ENCODE data around the gene CYLC2.

CYLC2 gene

GRCh38 chr9:102995033-102995432 is at the start of gene CYLC2:
Gene CYLC2, plus strand, starts transcription at chr9:102995333. Its CDS starts 48 bp downstream, at chr9:102995381.
- H3K27me3 Mint-ChIP-seq (ENCODE audit: low read depth): no peaks in the 10 kb centered on the region
- no peak within 1 kb of the TSS for H3K27ac Mint-ChIP-seq
- no peaks in the 10 kb centered on the region for H3K9me3 Mint-ChIP-seq
- H3K36me3 Mint-ChIP-seq (ENCODE audit: low read depth): no peaks in the 10 kb centered on the region
- no peaks in the 10 kb centered on the region for H3K4me1 Mint-ChIP-seq (ENCODE audit: low read depth)
- no peak within 1 kb of the TSS for H3K4me3 Mint-ChIP-seq

DNA sequence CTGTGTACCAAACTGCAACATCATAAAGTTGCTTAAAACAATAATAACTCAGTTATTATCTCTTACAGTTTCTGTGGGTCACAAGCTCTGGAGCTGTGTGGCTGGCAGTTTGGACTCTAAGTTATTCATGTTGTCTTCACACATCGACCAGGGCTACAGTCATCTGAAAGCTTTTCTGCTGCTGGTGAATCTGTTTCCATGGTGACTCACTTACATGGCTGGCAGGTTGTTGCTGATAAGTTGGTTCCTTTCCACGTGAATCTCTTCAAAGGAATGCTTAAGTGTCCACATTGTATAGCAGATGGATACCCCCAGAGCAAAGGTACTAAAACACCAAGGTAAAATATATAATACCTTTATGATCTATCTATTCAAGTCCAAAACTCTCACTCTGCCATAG is 44.8 kb upstream of the CYLC2 start:
- no peaks in the 10 kb centered on the region for H3K36me3 Mint-ChIP-seq (ENCODE audit: low read depth)
- no peak overlapping the region for H3K4me3 Mint-ChIP-seq

DNA sequence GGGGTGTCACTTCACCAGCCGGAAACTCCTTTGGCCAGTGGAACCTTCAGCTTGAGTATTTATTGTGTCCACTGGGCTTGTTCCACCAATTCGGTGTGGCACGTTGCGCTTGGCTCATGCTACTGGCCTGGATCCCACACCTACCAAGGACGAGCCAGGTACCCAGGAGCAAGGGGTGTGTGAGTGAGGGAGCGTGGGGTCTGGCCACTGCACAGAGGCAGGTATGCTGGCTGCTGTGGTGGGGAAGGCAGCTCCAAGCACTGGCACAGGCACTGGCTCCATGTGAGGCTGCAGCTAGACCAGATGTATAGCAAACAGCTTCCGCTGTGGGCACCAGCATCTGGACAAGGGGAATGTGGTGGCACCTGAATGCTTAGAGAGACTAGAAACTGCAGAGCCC is 28.1 kb upstream of the CYLC2 start:
- no peaks in the 10 kb centered on the region for H3K36me3 Mint-ChIP-seq (ENCODE audit: low read depth)
- no peaks in the 10 kb centered on the region for H3K27me3 Mint-ChIP-seq (ENCODE audit: low read depth)
- H3K9me3 Mint-ChIP-seq: peaks cover 25% of the 10 kb centered on the region
- H3K4me3 Mint-ChIP-seq: no peak overlapping the region
- H3K4me1 Mint-ChIP-seq (ENCODE audit: low read depth): no peaks in the 10 kb centered on the region
- no peak overlapping the region for H3K27ac Mint-ChIP-seq

More for the DNA sequence above, 44.8 kb upstream of the CYLC2 start:
- no peak overlapping the region for H3K27ac Mint-ChIP-seq
- H3K9me3 Mint-ChIP-seq: peaks cover 10% of the 10 kb centered on the region
- no peaks in the 10 kb centered on the region for H3K4me1 Mint-ChIP-seq (ENCODE audit: low read depth)
- H3K27me3 Mint-ChIP-seq (ENCODE audit: low read depth): no peaks in the 10 kb centered on the region

DNA sequence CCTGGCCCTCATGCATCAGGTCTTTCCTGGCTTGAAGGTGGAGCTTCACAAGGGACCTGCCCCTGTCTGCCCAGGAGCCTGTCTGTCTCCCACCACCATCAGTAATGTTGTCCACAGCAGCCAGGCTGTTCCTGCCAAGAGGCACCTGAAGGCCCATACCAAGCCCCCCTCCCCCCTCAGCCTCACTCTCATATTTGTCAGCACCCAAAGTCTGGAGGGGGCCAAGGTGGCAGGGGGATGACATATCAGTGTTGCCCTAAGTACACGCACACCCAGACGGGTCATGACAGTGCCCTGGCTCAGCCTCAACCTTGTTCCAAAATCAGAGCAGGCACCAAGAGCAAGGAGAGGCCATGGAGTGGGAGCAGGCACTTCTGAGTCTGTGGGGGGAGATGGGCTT is 27.2 kb upstream of the CYLC2 start:
- Mint-ChIP-seq H3K27ac (no peak overlapping the region), H3K9me3 (peaks cover 26% of the 10 kb centered on the region), H3K27me3 (ENCODE audit: low read depth) (no peaks in the 10 kb centered on the region), H3K4me3 (no peak overlapping the region), H3K4me1 (ENCODE audit: low read depth) (no peaks in the 10 kb centered on the region), H3K36me3 (ENCODE audit: low read depth) (no peaks in the 10 kb centered on the region)

GRCh38 chr9:102972780-102973179 is 22.4 kb upstream of the CYLC2 start:
- Mint-ChIP-seq H3K27ac (no peak overlapping the region), H3K4me3 (no peak overlapping the region), H3K9me3 (peaks cover 30% of the 10 kb centered on the region), H3K27me3 (ENCODE audit: low read depth) (no peaks in the 10 kb centered on the region), H3K4me1 (ENCODE audit: low read depth) (no peaks in the 10 kb centered on the region), H3K36me3 (ENCODE audit: low read depth) (no peaks in the 10 kb centered on the region)

GRCh38 chr9:102974530-102974929 is 20.6 kb upstream of the CYLC2 start:
- Mint-ChIP-seq H3K4me1 (ENCODE audit: low read depth) (no peaks in the 10 kb centered on the region), H3K27ac (no peak overlapping the region), H3K36me3 (ENCODE audit: low read depth) (no peaks in the 10 kb centered on the region), H3K9me3 (peaks cover 21% of the 10 kb centered on the region), H3K4me3 (no peak overlapping the region), H3K27me3 (ENCODE audit: low read depth) (no peaks in the 10 kb centered on the region)

- peaks cover 19% of the 10 kb centered on the region for H3K9me3 Mint-ChIP-seq
- no peaks in the 10 kb centered on the region for H3K27me3 Mint-ChIP-seq (ENCODE audit: low read depth)
- H3K27ac Mint-ChIP-seq: no peak overlapping the region
- no peak overlapping the region for H3K4me3 Mint-ChIP-seq
- no peaks in the 10 kb centered on the region for H3K4me1 Mint-ChIP-seq (ENCODE audit: low read depth)
- no peaks in the 10 kb centered on the region for H3K36me3 Mint-ChIP-seq (ENCODE audit: low read depth)
Observed at GRCh38 chr9:102975251-102975650, 19.9 kb upstream of the CYLC2 start.

GRCh38 chr9:102985162-102985895 is 9.8 kb upstream of the CYLC2 start:
- no peaks in the 10 kb centered on the region for H3K27me3 Mint-ChIP-seq (ENCODE audit: low read depth)
- H3K27ac Mint-ChIP-seq: no peak overlapping the region
- H3K4me1 Mint-ChIP-seq (ENCODE audit: low read depth): no peaks in the 10 kb centered on the region
- no peaks in the 10 kb centered on the region for H3K9me3 Mint-ChIP-seq
- no peak overlapping the region for H3K4me3 Mint-ChIP-seq
- no peaks in the 10 kb centered on the region for H3K36me3 Mint-ChIP-seq (ENCODE audit: low read depth)

GRCh38 chr9:102986425-102986824 is 8.7 kb upstream of the CYLC2 start:
- H3K4me3 Mint-ChIP-seq: no peak overlapping the region
- H3K36me3 Mint-ChIP-seq (ENCODE audit: low read depth): no peaks in the 10 kb centered on the region
- H3K4me1 Mint-ChIP-seq (ENCODE audit: low read depth): no peaks in the 10 kb centered on the region
- no peaks in the 10 kb centered on the region for H3K9me3 Mint-ChIP-seq
- no peak overlapping the region for H3K27ac Mint-ChIP-seq
- no peaks in the 10 kb centered on the region for H3K27me3 Mint-ChIP-seq (ENCODE audit: low read depth)

DNA sequence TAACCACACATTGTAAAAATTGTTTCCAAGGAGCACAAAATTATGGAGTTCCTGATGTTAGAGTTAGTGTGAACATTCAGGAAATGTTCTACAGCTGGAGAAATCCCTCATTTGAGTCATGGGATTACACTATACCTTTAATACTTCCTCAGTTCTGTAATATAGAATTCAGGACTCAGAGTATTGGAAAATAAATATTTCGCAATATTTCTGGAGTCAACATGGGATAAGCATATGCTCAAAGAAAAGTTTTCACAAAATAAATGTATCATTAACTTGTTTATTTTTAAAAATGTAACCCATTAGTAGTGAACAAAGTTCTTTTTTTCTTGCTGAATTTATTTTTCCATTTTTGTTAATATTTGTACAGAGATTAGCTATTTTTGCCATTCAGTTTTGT is 8.6 kb downstream of the CYLC2 start:
- peaks cover 7% of the 10 kb centered on the region for H3K9me3 Mint-ChIP-seq
- H3K27ac Mint-ChIP-seq: no peak overlapping the region
- no peaks in the 10 kb centered on the region for H3K4me1 Mint-ChIP-seq (ENCODE audit: low read depth)
- no peaks in the 10 kb centered on the region for H3K36me3 Mint-ChIP-seq (ENCODE audit: low read depth)
- H3K4me3 Mint-ChIP-seq: no peak overlapping the region
- H3K27me3 Mint-ChIP-seq (ENCODE audit: low read depth): no peaks in the 10 kb centered on the region

- Mint-ChIP-seq H3K9me3 (no peaks in the 10 kb centered on the region), H3K4me3 (no peak overlapping the region), H3K27ac (no peak overlapping the region), H3K4me1 (ENCODE audit: low read depth) (no peaks in the 10 kb centered on the region), H3K27me3 (ENCODE audit: low read depth) (no peaks in the 10 kb centered on the region), H3K36me3 (ENCODE audit: low read depth) (no peaks in the 10 kb centered on the region)
Observed at GRCh38 chr9:103014242-103014641, 19.1 kb downstream of the CYLC2 start.

DNA sequence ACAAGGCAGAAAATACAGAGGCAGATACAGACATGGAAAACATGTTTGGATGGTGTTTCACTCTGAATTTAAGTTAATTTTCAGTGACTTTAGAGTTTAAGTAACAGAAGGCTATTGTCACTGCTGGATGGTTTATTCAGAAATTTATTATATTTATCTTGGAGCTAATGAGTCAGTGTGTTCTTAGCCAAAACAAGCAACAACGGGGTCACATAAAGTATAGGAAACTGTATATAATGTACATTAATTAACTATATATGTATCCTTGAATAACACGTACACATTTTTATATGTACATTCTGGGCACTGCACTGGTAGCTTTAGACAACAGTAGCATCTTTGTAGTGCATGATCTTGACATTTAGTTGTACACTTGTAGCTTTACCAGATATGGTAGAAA is 30.7 kb downstream of the CYLC2 start:
- H3K27ac Mint-ChIP-seq: no peak overlapping the region
- no peaks in the 10 kb centered on the region for H3K27me3 Mint-ChIP-seq (ENCODE audit: low read depth)
- no peaks in the 10 kb centered on the region for H3K9me3 Mint-ChIP-seq
- no peaks in the 10 kb centered on the region for H3K4me1 Mint-ChIP-seq (ENCODE audit: low read depth)
- no peaks in the 10 kb centered on the region for H3K36me3 Mint-ChIP-seq (ENCODE audit: low read depth)
- no peak overlapping the region for H3K4me3 Mint-ChIP-seq

- H3K4me3 Mint-ChIP-seq: no peak overlapping the region
- H3K27ac Mint-ChIP-seq: no peak overlapping the region
- no peaks in the 10 kb centered on the region for H3K27me3 Mint-ChIP-seq (ENCODE audit: low read depth)
- H3K4me1 Mint-ChIP-seq (ENCODE audit: low read depth): no peaks in the 10 kb centered on the region
- H3K9me3 Mint-ChIP-seq: peaks cover 24% of the 10 kb centered on the region
- no peaks in the 10 kb centered on the region for H3K36me3 Mint-ChIP-seq (ENCODE audit: low read depth)
Observed at GRCh38 chr9:103037508-103038477, 42.7 kb downstream of the CYLC2 start.

- H3K4me1 Mint-ChIP-seq (ENCODE audit: low read depth): no peaks in the 10 kb centered on the region
- no peaks in the 10 kb centered on the region for H3K27me3 Mint-ChIP-seq (ENCODE audit: low read depth)
- no peak overlapping the region for H3K4me3 Mint-ChIP-seq
- peaks cover 20% of the 10 kb centered on the region for H3K9me3 Mint-ChIP-seq
- H3K27ac Mint-ChIP-seq: no peak overlapping the region
- no peaks in the 10 kb centered on the region for H3K36me3 Mint-ChIP-seq (ENCODE audit: low read depth)
Observed at GRCh38 chr9:103041961-103042360, 46.8 kb downstream of the CYLC2 start.
